GM18498 (cell line): ENCODE data around the gene AP5B1.

Experiments
- ATAC-seq: cut with Tn5 transposase; IDR thresholded peaks from one replicate; pipeline ENCODE4 v1.9.1; 2021; ENCODE audit warnings: mild to moderate bottlenecking, moderate library complexity; ENCODE audit not compliant: unreplicated experiment

Gene AP5B1, protein sequence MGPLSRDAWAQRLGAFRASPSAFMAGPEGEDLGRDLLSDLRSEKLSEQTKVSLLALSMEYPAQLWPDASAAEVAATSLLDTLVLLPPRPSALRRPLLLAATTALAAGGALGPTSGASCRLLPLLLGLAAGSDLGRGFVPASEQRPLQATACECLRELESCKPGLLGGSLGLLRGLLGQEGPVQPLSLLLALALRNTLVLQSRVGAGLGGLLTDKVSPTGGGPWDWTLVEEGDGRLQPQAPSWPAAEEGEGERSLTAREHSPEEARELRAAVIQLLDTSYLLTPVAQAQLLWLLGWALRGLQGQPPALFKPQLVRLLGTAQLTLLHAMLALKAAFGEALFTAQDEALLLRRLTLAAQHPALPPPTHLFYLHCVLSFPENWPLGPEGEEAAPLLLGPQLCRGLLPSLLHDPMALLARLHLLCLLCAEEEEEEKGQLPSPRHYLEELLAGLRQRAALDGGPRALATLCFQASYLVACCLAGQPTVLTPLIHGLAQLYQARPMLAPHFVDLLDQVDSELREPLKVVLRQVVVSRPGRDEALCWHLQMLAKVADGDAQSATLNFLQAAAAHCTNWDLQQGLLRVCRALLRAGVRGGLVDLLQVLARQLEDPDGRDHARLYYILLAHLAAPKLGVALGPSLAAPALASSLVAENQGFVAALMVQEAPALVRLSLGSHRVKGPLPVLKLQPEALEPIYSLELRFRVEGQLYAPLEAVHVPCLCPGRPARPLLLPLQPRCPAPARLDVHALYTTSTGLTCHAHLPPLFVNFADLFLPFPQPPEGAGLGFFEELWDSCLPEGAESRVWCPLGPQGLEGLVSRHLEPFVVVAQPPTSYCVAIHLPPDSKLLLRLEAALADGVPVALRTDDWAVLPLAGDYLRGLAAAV

DNA sequence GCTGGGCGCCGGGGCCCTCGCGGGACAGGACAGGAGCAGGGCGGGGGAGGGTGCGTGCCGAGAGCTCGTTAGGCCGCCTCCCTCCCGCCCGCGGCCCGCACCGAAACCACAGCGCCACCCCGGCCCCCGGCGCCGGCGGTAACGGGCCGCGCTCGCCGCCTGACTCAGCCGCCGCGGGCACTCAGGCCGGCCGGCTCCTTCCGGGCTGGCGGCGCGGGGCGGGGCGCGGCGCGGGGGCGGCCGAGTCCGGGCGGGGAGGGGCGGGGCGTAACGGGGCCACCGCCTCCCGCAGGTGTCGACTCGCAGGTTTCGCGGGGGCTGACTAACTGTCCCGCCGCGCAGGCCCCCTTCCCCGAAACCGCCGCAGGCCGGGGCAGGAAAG lies at the start of gene AP5B1:
Gene AP5B1, minus strand, starts transcription at position 207 of the 382 bp plus-strand sequence. CDS start 385 bp downstream, outside the sequence.
- peak; percentile 70 for ATAC-seq

DNA sequence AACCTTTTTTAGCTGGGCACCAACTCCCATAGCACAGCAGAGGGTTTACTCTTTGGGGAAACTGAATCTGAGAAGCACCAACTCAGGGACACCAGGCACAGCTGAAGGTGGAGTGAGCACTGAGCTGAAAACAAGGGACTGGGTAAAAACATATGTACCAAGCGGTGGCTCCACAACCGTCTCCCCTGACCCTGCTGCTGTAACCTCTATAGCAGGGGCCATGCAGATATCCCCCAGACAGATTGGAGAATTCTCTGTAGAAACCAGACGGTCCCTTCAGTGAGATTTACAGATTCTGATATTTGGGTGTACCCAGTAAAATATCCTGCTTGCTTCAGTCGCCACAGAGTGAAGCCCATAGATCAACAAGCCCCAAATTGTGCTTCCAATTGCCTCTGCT lies 48.7 kb upstream of the AP5B1 start:
- no peak for ATAC-seq

DNA sequence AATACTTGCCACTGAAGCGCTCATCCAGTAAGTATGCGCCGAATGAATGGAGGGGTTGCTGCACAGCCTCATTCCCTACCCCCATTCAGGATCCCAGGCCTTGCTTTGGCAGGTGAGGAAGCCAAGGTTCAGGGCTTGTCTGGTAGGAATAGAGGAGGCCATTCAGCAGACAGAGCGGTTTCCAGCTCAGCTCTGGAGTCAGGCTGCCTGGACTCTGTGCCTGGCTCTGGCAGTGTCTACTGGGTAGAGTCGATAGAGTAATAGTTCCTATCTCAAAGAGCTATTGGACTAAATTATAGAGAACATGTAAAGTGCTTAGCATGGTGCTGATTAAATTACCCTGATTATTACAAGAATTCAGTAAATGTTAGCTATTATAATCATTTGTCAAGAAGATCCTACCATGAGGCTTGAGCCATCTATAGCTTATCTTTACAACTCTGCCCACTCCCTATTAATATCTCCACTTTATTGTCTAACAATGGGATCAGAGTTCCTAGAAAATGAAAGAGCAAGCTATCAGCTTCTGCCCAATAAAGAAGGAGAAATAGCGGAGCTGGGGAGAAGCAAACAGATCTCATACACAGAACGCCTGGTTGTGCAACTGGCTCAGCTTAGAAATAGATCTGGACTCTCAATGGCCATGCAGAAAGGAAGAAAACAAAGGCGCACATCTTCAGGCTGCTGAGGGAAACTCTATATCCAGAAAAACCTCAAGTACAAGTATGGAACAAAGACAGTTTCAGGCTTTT lies 46.4 kb upstream of the AP5B1 start:
- no peak for ATAC-seq

DNA sequence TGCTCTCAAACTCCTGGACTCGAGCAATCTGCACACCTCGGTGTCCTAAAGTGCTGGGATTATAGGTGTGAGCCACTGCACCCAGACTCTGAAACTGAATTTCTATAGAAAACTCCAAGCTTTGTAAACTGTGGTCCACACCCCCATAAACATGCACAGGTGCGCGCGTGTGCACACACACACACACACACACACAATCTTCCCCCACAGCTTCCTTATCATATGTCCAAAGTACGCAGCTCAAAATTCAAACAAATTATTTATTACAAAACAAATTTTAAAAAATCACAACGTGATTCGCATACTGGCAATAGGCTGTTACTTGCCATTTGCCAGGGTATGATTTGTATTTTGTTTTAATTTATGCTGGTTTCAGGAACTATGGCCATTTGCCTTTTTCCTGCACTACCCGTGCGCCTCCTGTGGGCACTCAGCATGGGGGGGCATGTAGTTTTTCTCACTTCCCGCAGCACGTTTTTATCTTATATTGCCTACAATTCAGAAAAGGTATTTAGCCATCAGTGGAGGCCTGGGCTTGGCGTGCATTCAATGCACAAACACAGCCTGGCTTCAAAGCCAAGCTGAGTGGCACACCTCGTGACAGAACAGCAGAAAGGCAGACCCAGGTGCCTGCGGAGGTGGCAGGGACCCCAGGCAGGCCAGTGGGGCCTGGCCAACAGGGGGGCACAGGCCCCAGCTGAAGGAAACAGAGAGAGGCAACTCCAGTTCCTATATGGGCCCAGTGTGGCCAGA lies 42.2 kb upstream of the AP5B1 start:
- no peak for ATAC-seq

DNA sequence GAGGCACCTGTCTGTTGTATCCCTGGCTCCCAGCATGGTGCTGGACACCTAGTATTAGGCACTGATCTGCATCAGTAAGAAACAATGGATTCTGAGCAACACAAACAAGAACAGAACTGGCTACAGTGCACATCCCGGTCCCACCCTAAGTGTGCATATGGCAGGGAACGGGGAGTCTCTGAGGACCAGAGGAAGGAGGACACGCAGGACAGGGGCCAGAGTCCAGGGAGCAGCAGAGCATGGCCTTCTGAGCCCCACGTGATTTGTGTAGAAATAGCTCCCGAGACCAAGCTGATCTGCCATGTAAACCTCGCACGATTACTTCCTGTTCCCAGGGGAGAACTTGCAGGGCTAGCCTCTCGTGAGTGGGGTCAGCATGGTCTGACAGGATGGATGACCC lies 40.3 kb upstream of the AP5B1 start:
- ATAC-seq, result no peak

DNA sequence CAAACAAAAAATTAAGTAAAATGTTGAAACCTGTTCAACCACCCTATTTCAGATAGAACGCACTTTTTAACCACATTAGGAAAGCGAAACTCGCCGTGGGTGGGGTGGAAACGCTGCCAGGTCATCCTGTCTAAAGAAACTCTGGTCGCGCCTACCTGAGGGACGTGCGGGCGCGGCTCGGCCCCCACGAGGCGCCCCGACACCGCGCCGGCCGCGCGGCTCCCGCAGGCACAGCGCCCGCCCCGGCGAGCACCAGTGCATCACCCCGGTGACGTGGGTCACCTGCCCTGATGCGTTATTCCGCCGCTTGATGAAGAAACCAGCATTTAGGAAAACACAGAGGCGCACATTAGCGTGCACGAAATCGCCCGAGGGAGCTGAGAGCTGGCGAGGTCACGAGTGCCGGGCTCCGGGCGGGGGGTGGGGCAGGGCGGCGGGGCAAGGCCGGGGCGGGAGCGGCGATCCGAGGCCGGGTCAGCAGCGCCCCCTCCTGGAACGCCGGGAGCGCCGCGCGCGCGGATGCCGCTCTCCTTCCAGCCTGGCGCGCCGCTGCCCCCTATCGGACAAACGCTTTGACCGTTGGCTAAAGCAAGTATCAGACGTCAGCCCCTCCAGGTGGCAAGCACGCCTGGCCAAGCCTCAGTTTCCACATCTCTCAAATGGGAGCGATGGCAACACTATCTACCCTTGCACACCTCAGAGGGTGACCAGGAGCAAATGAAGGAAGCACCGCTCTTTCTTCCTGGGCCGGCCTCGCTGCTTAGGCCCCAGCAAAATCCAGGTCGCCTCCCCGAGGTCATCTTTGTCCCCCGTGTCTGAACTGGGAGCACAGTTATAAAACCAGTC lies 37.3 kb upstream of the AP5B1 start:
- peak; percentile 81 for ATAC-seq

DNA sequence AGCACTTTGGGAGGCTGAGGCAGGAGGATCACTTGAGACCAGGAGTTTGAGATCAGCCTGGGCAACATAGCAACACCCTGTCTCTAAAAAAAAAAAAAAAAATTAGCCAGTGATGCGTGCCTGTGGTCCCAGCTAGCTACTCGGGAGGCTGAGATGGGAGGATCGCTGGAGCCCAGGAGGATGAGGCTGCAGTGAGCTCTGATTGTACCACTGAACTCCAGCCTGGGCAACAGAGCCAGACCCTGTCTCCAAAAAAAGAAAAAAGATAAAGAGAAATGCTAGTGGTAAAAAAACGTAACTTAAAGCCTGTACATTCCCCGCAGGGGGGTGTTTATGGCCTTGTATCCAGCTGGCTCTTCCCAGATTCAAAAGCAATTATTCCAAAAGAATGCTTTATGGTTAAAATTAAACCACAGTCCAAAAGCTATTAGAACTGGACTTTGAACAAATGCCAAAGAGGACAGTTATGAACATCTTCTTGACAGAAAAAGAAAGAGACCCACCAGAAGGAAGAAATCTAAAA lies 36.6 kb upstream of the AP5B1 start:
- no peak for ATAC-seq

DNA sequence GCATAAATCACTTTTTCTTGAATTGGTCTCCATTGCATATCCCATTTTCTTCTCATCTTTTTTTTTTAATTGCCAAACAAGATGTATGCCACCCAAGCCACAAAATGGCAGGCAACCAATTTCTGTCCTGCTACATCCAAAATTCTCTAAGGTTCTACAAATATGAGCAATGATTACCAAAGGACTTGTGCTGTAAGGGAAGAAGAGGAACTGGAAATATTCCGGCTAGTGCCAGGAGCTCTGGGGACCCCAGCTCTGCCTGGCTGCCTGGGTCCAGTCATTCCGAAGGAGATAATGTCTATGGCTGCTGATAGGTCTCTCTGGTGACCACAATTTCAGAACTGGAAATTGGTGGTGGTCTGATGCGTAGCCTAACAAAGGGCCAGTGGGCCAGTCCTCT lies 35.9 kb upstream of the AP5B1 start:
- no peak for ATAC-seq

DNA sequence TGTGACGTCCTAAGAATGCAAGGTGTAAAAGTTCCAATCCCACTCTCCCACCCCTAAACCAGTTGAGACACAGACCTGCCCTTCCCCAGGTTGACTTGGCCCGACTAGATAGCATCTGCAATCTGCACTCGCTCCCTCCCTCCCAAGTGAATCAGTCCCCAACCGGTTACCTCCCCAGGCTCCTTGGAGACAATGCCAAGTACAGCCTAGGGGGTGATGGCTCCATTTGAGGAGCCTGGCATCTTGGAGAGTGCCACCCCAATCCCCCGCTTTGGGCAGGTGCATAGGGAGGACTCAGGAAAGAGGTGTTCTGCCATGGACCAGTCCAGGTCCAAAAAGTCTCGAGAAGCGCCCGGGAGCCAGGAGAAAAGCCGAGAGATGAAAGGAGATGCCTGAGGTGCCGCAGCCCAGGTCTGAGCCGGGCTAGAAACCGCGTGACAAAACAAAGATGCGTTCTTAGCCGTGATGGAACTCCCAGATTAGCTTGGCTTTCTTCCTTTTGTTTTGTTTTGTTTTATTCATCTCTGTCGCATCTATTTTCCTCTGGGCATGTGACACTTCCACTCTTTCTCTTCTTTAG lies 34.3 kb upstream of the AP5B1 start:
- ATAC-seq, result no peak

DNA sequence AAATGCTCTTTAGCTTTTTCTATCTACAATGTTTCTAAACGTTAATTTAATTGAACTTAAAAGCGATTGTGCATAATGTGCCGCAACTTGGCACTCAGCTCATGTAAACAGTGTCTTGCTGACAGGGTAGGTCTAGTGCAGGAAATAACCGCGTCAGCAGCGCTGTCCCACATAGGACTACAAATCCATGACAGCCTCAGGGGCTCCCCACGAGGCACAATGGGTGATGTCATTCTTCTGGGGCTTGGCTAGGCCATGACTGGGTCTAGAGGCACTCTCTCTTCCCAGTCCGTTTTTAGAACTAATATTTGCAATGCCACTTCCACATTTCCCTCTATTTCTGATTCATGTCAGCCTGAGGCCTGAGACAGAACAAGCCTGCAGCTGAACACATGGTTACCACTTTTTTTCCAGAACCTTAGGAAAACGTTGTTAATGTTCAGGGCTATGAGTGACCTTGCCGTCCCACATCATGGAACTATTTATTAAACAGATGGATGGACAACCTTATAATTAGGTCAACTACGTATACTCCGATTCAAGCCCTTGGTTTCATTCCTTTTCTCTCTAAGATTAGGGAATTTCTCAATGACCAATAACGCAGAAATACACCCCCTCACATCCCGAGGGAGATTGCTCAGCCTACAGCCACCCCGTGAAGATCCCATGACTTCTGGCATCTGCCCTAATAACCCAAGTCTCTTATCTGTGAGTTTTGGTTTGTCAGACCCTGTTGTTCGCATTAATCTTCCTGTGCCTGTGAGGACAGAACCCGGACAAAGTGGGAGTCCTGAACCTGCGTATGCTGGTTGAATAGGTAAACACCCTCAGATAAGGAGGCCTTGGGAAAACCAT lies 33.6 kb upstream of the AP5B1 start:
- ATAC-seq, result no peak

DNA sequence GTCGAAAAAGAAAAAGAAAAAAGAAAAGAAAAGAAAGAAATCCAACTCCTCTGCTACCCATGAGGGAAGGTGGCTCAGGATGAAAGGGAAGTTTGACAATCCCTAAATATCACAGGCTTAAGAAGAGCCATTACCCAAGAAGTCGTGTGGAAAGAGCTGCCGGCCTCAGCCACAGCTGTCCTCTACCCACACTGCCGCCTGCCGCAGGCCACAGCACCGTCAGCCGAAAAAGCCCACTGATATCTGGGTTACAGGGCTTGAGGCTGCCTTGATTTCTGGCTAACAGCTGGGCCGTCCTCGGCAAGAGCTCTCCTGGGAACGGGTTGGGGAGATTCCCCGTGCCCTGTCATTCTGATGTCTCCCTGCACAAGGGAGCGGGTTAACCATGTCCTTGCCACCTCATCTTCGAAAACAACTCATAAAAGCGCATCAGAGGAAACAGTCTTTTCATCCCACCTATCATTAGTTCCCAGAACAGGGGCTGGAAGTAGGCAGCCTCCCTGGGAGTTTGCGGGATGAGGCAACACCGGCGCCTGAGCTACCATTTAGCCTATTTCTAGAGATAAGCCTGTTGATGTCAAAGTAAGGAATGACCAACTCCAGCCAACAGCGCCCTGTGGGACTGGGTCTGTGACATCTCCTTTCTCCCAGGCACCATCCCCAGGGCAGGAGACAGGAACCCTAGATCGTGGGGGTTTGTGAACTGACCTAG lies 31.1 kb upstream of the AP5B1 start:
- ATAC-seq, result no peak

DNA sequence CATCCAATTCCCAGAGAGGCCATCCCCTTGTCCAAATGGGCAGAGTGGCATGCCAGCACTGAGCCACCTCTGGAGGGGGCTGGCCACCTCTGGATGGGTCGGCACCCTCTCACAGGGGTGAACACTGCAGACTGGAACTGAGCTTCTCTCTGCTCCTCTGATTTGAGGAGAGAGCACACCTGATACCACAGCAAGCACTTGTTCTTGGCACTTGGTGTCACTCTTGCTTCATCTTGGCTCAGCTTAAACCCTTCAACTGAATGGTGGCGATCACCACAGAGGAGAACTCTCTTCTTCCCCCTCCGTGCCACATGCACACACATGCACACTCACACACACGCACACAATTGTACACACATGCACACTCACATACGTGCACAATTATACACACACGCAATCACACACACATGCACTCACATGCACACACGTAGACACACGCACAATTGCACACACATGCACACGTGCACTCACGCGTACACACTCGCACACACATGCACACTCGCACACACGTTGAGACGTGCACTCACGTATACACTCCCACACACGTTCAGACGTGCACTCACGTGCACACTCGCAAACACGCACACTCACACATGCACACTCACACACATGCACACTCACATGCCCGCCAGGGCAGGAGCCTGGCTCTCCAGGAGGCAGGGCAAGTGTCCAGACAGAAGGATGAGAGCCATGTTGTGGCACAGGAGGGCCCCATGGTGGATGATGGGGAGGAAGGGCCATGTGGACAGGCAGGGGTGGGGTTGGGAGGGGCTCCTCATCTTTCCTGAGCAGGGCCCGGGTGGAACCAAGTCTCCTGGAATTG lies 29.5 kb upstream of the AP5B1 start:
- ATAC-seq, result no peak

DNA sequence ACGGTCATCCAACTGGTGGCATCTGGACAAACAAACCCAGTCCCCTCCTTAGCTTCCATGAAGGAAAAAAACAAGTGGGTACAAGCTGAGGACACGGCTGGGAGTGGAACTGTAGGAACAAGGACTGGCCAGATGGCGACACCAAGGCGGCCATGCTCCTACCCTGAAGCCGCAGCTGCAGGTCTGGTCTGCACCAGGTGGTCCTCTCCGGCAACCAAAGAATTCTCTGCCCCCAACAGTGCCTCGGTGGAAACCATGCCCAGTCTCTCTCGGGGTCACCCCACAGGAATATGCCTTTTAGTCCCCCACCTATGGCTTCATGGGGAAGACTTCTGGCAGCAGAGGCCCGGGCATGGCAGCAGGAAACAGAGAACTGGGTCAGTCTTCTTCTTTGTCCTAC lies 28.7 kb upstream of the AP5B1 start:
- ATAC-seq, result no peak

DNA sequence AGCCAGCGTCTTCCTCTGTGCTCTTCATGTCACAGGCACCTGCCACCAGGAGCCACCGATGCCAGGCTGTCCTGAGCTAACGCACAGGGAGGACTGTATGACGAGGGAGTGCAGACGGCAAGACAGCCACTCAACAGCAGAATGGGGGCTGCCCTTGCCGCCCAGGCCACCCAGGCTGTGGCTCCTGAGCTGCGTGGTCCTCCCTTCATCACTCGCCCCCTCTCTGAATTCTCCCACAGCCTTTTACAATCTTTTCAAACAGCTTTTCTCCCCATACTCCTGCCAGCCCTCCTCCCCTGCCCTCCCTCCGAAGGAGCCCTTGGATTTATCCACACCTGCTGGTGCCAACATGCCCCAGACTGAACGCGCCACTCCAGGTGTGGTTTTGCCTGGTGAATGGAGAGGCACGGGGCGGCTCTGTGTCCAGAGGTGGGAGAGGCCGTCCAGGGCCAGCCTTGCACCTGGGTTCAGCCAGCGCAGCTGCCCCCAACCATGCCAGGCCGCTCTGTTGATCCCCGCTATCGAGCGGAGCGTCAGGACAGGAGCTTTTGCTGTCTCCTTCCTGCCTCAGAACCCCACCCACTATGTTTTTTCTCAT lies 28.1 kb upstream of the AP5B1 start:
- ATAC-seq, result no peak

DNA sequence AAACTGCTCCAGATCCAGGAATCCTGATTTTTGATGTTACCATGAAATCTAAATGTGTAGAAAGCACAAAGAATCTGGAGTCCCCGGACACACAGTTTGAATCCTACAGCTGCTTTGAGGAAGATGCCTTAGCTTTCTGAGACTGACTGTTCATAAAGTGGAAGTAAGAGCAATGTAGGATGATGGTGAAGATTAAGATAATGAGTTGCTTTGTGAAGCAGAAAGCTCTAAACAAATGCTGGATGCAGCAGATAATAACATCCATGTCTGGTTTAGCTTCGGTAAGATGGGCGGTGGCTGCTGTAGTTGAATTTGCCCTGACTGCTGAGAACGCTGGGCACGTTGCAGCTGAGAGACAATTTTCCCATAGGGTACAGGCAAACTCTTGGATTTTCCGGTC lies 26.2 kb upstream of the AP5B1 start:
- ATAC-seq, result no peak

DNA sequence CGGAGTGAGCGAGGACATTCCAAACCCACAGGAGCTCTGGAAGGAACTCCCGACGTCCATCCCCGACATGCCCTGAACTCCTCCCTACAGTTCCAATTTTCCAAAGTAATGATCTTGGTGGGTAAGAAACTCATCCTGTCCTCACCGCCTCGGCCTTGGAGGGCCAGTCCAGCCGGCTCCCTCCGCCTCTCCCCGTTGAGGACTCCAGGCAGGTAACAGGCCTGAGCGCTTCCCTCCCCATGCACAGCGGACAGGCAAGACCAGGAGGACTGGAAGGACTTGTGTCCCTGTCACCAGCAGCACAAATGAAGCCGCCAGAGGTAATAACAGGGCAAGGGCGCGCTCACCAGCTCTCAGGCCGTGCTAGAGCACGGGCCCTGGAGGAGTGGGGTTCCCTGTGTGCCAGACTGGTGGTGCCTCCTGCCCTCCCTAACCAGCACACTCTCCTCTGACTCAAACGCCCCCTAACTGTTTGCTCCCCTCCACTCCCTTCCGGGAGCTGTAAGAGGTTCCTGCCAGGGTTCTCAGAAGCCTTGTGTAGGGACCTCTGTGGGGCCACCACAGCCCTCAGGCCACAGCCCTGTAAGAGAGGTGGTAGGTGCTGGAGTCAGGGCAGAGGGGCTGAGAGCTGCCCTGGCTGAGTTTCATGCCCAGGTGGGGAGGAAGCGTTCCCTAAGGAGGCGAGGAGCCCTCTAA lies 23.2 kb upstream of the AP5B1 start:
- ATAC-seq, result no peak
